NB4 (cell line): Measurements from ENCODE around the gene MAP3K12.
A peak's percentile ranks its signal among the peaks of the same experiment; 100 is the strongest.

ENCODE experiments used
- DNase-seq: peaks from one replicate; pipeline ENCODE4 v3.0.0; 2010; ENCODE audit warnings: low read depth
- H3K4me3 ChIP-seq: one replicate; pipeline ENCODE4 v1.5.1; 2011; ENCODE audit warnings: mild to moderate bottlenecking, low read depth, low read length, moderate library complexity
- MYC ChIP-seq: IDR thresholded peaks from 2 replicates; pipeline ENCODE4 v1.6.1; 2011; ENCODE audit warnings: low read depth, low read length
- POLR2A ChIP-seq: IDR thresholded peaks from 2 replicates; pipeline ENCODE4 v1.6.1; 2011; ENCODE audit warnings: mild to moderate bottlenecking; ENCODE audit not compliant: insufficient read length; ENCODE audit errors: extremely low read depth
- TF ChIP-seq, protein P1 (sequence below): IDR thresholded peaks from one replicate; pipeline ENCODE4 v1.5.1; 2012; ENCODE audit warnings: low read depth, low read length
- TF ChIP-seq, protein P2 (sequence below): IDR thresholded peaks from 2 replicates; pipeline ENCODE4 v1.6.1; 2011; ENCODE audit warnings: low read depth, low read length

MAP3K12 gene

DNA sequence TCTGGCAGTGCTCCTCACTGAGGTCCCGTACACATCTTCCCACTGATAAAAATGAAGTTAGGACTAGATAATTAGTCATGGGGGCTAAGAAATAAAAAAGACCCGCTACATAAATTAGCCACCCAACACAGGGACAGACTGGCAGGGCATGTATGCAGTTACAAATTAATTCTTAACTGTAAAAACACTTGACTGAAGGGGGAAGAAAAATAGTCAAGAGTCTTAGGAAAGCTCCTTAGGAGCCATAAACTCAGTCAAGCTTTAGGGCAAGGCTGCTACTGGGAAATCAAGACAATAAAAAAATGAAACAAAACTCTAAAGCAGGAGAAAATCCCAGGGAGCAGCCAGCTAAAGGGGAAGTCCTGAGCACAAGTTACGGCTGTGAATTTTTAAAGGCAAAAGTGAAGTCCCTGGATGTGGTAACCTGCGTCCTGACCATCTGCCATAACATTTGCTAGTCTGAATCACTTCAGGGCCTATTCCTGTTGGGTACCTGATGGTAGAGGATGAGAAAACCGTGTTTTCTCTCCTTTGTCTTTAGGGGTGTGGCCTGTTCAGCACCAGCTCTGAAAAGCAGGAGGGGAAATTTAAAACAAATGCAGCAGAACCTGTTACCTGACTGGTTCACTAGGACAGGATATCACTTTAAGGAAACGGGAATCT, 15.5 kb upstream of the MAP3K12 start:
- TF ChIP-seq, protein P1, sequence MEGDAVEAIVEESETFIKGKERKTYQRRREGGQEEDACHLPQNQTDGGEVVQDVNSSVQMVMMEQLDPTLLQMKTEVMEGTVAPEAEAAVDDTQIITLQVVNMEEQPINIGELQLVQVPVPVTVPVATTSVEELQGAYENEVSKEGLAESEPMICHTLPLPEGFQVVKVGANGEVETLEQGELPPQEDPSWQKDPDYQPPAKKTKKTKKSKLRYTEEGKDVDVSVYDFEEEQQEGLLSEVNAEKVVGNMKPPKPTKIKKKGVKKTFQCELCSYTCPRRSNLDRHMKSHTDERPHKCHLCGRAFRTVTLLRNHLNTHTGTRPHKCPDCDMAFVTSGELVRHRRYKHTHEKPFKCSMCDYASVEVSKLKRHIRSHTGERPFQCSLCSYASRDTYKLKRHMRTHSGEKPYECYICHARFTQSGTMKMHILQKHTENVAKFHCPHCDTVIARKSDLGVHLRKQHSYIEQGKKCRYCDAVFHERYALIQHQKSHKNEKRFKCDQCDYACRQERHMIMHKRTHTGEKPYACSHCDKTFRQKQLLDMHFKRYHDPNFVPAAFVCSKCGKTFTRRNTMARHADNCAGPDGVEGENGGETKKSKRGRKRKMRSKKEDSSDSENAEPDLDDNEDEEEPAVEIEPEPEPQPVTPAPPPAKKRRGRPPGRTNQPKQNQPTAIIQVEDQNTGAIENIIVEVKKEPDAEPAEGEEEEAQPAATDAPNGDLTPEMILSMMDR, result no peak
- no peak for TF ChIP-seq MYC
- TF ChIP-seq, protein P2, sequence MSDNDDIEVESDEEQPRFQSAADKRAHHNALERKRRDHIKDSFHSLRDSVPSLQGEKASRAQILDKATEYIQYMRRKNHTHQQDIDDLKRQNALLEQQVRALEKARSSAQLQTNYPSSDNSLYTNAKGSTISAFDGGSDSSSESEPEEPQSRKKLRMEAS, result no peak
- no peak for TF ChIP-seq POLR2A

DNA sequence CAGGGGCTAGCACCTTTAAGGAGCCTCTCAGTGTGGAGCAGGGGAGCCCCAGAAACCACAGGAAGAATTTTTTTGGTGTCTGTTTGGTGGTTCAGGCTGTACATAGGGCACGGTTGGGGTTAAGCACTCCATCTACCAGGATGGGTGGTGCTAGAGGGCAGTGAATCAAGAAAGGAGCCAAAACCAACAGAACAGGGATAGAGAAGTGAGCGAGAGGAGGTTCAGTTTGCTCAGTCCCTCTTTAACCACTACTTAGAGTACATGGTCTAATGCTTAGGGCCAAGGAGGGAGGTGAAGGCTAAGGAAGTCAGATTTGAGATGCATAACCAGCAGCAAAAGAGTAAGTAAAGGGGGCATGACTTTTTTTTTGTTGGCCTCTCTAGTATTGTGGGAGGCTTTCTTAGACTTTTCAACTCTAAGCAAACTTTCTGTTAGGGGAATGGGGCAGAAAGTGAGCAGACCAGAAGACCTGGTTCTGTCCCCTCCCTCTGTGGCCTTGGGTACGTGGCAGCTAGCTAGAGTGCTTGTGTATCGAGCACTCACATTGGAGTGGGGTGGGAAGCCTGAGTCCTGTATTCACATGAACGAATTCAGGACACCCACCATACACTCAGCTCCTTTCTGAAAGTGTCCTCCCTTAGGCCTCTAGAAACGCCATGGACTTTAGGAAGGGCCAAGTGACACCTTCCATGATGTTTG, 14.6 kb upstream of the MAP3K12 start:
- no peak for DNase-seq
- TF ChIP-seq, protein P1, result no peak
- H3K4me3 ChIP-seq, result no peak overlapping the region

More for the DNA sequence above, 15.5 kb upstream of the MAP3K12 start:
- H3K4me3 ChIP-seq, result no peak overlapping the region
- DNase-seq, result no peak

DNA sequence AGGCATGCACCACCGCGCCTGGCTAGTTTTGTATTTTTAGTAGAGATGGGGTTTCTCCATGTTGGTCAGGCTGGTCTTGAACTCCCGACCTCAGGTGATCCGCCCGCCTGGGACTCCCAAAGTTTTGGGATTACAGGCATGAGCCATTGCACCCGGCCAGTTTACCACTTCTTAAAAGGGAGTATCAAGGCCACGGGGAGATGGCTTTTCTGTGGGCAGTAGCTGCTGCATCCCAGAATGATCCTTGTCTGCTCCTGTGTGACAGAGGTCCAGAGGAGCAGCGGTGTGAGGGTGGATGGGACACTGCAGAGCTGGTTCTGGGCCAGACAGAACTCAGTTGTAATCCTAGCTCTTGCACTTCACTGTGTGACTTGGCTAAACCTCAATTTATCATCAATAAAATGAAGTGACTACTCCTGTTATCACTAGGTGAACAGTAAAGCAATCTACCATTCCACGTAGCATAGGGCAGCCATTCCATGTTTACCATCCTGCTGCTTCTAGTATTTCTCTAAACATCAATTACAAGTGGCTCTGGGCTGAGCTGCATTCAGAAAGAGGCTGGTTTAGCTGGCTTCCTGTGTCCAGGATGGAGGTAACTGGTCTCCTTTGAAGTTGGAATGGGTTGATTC, 11.0 kb upstream of the MAP3K12 start:
- no peak overlapping the region for H3K4me3 ChIP-seq
- DNase-seq, result no peak
- TF ChIP-seq, protein P2, result no peak
- TF ChIP-seq POLR2A (no peak), MYC (no peak)
- TF ChIP-seq, protein P1, result no peak

- peak; percentile 84 for DNase-seq
- TF ChIP-seq POLR2A (no peak), MYC (no peak)
- TF ChIP-seq, protein P1, result peak; percentile 95
- no peak overlapping the region for H3K4me3 ChIP-seq
These were observed 9.4 kb upstream of the MAP3K12 start for GRCh38 chr12:53508534-53509170.

- H3K4me3 ChIP-seq, result no peak overlapping the region
- TF ChIP-seq, protein P1, result no peak
- TF ChIP-seq, protein P2, result no peak
- no peak for TF ChIP-seq MYC
- TF ChIP-seq POLR2A, result no peak
- no peak for DNase-seq
These were observed 8.3 kb upstream of the MAP3K12 start for GRCh38 chr12:53507603-53507885.
